Common myeloid progenitor, CD34-positive (primary cell): ENCODE results near the gene PDCD2.

Experiments used
- CTCF ChIA-PET: fragments of 350-600 bp; sonication (Branson Sonifier 250); formaldehyde crosslinking; loops from one replicate; lab custom pipeline; 2021; ENCODE audit warnings: antibody characterized with exemption; lab: Charles Lee
- POLR2A ChIA-PET: fragments of 350-600 bp; sonication (Branson Sonifier 250); formaldehyde crosslinking; loops from one replicate; lab custom pipeline; 2021; ENCODE audit warnings: antibody characterized with exemption; lab: Charles Lee
- DNase-seq, 3 donors: peaks; one replicate each; pipeline versions ENCODE4 v3.0.0 to v3.0.0-alpha.2; 2013
- H3K27ac ChIP-seq, 2 experiments: 1 replicate in 1 of 2; 2 replicates in 1 of 2; pipeline ENCODE4 v1.7.0; 2013; ENCODE audit warnings: inconsistent platforms in 2 of 2, low read length in 2 of 2, mild to moderate bottlenecking in 2 of 2, low read depth in 1 of 2, moderate library complexity in 1 of 2; ENCODE audit not compliant: severe bottlenecking in 2 of 2, insufficient read depth in 1 of 2, poor library complexity in 1 of 2
- H3K27me3 ChIP-seq, 5 experiments: replicated peaks in 2 of 5; 1 replicate in 3 of 5; 2 replicates in 2 of 5; pipeline versions ENCODE4 v1.6.1 to v1.7.0; 2013; ENCODE audit warnings: low read length in 4 of 5, mild to moderate bottlenecking in 2 of 5, moderate library complexity in 2 of 5, inconsistent platforms in 1 of 5; ENCODE audit not compliant: insufficient read depth in 5 of 5, control insufficient read depth in 4 of 5
- H3K36me3 ChIP-seq, 4 experiments: 1 replicate in 2 of 4; 2 replicates in 2 of 4; pipeline versions ENCODE4 v1.6.1 to v1.7.0; 2013; ENCODE audit warnings: low read length in 3 of 4, control low read depth in 1 of 4, mild to moderate bottlenecking in 1 of 4; ENCODE audit not compliant: control insufficient read depth in 4 of 4, insufficient read depth in 4 of 4
- H3K4me1 ChIP-seq, 4 experiments: 1 replicate in 3 of 4; 2 replicates in 1 of 4; pipeline versions ENCODE4 v1.6.1 to v1.7.1; 2013; ENCODE audit warnings: low read length in 3 of 4, mild to moderate bottlenecking in 3 of 4, control low read depth in 1 of 4, inconsistent platforms in 1 of 4, moderate library complexity in 1 of 4; ENCODE audit not compliant: control insufficient read depth in 4 of 4, insufficient read depth in 4 of 4; ENCODE audit errors: control extremely low read depth in 1 of 4
- H3K4me3 ChIP-seq, 7 experiments: 1 replicate in 4 of 7; 2 replicates in 3 of 7; pipeline versions ENCODE4 v1.5.1 to v1.7.0; 2013; ENCODE audit warnings: mild to moderate bottlenecking in 7 of 7, low read length in 6 of 7, moderate library complexity in 6 of 7, inconsistent platforms in 2 of 7, low read depth in 2 of 7, control low read depth in 1 of 7; ENCODE audit not compliant: insufficient read depth in 4 of 7, control insufficient read depth in 1 of 7; ENCODE audit errors: extremely low read depth in 1 of 7
- H3K9me3 ChIP-seq, 5 experiments: 1 replicate in 4 of 5; 2 replicates in 1 of 5; pipeline versions ENCODE4 v1.6.1 to v1.7.1; 2013; ENCODE audit warnings: low read length in 4 of 5, mild to moderate bottlenecking in 2 of 5, inconsistent platforms in 1 of 5, low read depth in 1 of 5, moderate library complexity in 1 of 5; ENCODE audit not compliant: control insufficient read depth in 4 of 5, insufficient read depth in 2 of 5; ENCODE audit errors: control extremely low read depth in 1 of 5
- WGBS: methylation state at CpG from one replicate; pipeline ENCODE4 v1.1.5; 2013; ENCODE audit not compliant: insufficient coverage; 5-methylcytosine and 5-hydroxymethylcytosine counted together

The PDCD2 gene

GRCh38 chr6:170572704-170573466 lies 11.6 kb downstream of the PDCD2 start:
- no peak overlapping the region for H3K27ac ChIP-seq
- no peaks in the 10 kb centered on the region for H3K9me3 ChIP-seq
- DNase-seq, result no peak
- 70% methylated on average over 2 of the region's 2 CpGs for WGBS
- ChIA-PET CTCF (interaction anchor here (0.9 to 1.3 kb wide), 2 partner anchors 10 to 11 kb away, joined by 3 read pairs; partner anchors contain the start of gene PDCD2), POLR2A (no interaction called here)
- peaks cover 20 to 62% (median 45%) of the 10 kb centered on the region in 4 experiments for H3K36me3 ChIP-seq
- no peak overlapping the region for H3K4me3 ChIP-seq
- no peaks in the 10 kb centered on the region for H3K4me1 ChIP-seq
- H3K27me3 ChIP-seq, result no peaks in the 10 kb centered on the region

DNA sequence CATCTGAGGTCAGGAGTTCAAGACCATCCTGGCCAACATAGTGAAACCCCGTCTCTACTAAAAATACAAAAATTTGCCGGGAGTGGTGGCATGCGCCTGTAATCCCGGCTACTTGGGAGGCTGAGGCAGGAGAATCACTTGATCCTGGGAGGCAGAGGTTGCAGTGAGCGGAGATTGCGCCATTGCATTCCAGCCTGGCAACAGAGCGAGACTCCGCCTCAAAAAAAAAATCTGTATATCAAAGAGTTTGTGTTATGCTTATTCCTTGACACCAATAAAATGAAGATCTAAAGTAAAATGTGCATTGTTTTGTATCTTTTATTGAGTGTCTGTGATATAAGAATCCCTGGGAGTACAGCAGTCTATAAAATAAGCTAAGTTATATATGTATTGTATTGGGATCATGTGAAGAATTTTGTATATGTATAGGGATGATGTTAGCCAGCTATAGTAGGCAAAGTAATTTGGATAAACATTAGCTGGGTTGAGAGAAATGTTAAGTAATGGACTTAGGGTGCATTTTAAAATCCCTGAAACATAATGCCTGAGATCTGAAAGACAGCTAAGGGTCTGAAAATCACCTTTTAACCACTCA lies 19.4 kb downstream of the PDCD2 start:
- ChIA-PET CTCF (no interaction called here), POLR2A (interaction anchor here (0.6 kb wide), 1 partner anchor 11 kb away, joined by 3 read pairs; no protein-coding TSS in a partner anchor)
- no peaks in the 10 kb centered on the region for H3K27me3 ChIP-seq
- H3K27ac ChIP-seq, result no peak overlapping the region
- 95% methylated on average over 4 of the region's 8 CpGs for whole genome bisulfite sequencing
- H3K36me3 ChIP-seq, result peaks cover 17 to 70% (median 46%) of the 10 kb centered on the region in 4 experiments
- H3K9me3 ChIP-seq, result no peaks in the 10 kb centered on the region
- no peak overlapping the region for H3K4me3 ChIP-seq
- no peak for DNase-seq
- H3K4me1 ChIP-seq, result no peaks in the 10 kb centered on the region

- WGBS, result 100% methylated on average over 2 of the region's 4 CpGs
- ChIA-PET POLR2A (interaction anchor here (0.7 kb wide), 1 partner anchor 203 kb away, joined by 3 read pairs; no protein-coding TSS in a partner anchor), CTCF (no interaction called here)
- Histone ChIP-seq H3K27ac (no peak overlapping the region), H3K4me3 (no peak overlapping the region), H3K27me3 (no peaks in the 10 kb centered on the region), H3K9me3 (no peaks in the 10 kb centered on the region), H3K36me3 (peaks cover 9 to 54% (median 38%) of the 10 kb centered on the region in 4 experiments), H3K4me1 (no peaks in the 10 kb centered on the region)
- no peak for DNase-seq
Observed at GRCh38 chr6:170561555-170561954, 22.9 kb downstream of the PDCD2 start.

- POLR2A ChIA-PET, result no interaction called here
- Histone ChIP-seq H3K4me3 (peak overlapping the region in 6 of 7 experiments; percentile 87 to 100 (median 98)), H3K4me1 (peaks cover 18 to 35% (median 28%) of the 10 kb centered on the region in 4 experiments), H3K9me3 (no peaks in the 10 kb centered on the region), H3K27me3 (no peaks in the 10 kb centered on the region), H3K27ac (peak overlapping the region in 1 of 2 experiments; percentile 97), H3K36me3 (peaks cover 0 to 21% (median 10%) of the 10 kb centered on the region in 4 experiments)
- CTCF ChIA-PET, result interaction anchor here (0.6 kb wide), 1 partner anchor 837 kb away, joined by 3 read pairs; no protein-coding TSS in a partner anchor
- 82% methylated on average over 3 of the region's 3 CpGs for WGBS
- no peak for DNase-seq
Observed at GRCh38 chr6:170555305-170555704, 29.1 kb downstream of the PDCD2 start.

DNA sequence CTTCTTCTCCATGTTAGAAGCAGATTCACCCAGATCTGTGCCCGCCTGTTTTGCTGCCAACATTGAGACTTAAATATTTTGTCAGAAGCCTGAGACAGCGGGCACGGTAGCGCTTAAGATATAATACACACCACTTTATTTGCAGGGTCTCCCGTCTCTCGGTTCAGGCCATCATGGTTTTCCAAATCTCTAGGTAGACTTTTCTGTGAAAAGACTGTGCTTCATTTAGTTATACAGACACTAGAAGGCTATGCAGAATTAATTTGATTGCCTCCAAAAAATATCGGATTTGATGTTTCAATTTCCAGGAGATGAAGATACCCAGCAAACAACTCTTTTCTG lies 29.7 kb downstream of the PDCD2 start:
- H3K27me3 ChIP-seq, result no peaks in the 10 kb centered on the region
- H3K4me3 ChIP-seq, result peak overlapping the region; percentile 87 to 100 (median 98)
- H3K27ac ChIP-seq, result peak overlapping the region; percentile 88 to 97
- peaks cover 18 to 35% (median 28%) of the 10 kb centered on the region in 4 experiments for H3K4me1 ChIP-seq
- WGBS, result 17% methylated on average over 2 of the region's 7 CpGs
- no peak for DNase-seq
- H3K9me3 ChIP-seq, result no peaks in the 10 kb centered on the region
- POLR2A ChIA-PET, result no interaction called here
- H3K36me3 ChIP-seq, result peaks cover 2 to 24% (median 11%) of the 10 kb centered on the region in 4 experiments
- CTCF ChIA-PET, result no interaction called here

DNA sequence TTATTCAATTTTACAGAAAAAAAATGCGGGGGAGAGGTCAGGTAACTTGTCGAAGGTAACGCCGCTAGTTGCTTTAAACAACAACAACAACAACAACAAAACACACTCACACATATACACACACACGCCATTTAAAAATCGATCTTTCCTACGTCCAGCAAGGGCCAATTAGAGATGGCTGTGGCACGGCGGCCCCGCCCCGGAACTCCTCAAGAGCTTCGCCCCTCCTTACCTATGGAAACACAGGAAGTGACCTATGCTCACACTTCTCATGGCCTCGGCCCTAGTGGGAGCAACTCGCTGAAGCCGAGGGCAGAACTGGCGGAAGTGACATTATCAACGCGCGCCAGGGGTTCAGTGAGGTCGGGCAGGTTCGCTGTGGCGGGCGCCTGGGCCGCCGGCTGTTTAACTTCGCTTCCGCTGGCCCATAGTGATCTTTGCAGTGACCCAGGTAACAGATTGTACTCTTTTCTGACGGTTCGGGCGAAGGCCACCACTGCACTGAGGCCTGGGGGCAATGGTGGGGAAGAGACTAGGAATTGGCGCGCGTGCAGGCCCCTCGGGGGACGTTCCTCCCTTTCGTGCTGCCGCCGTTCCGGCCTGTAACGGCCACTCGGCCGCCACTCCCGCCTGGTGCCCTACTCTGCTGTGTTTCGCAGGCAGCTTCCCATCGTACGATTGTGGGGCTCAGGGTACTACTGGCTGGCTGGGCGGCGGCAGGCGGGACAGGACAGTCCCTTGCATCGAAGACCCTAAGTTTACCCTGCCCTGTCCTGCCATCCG lies 30.2 kb downstream of the PDCD2 start, which contains the start of gene TBP:
TBP (plus strand) TSS at position 357 of the 783 bp plus-strand sequence. CDS start 2,661 bp downstream, outside the sequence.
- DNase-seq, result peak; percentile 99 to 100 (median 99)
- Histone ChIP-seq H3K4me1 (peaks cover 18 to 35% (median 28%) of the 10 kb centered on the region in 4 experiments), H3K4me3 (peak within 1 kb of the TSS; percentile 87 to 100 (median 99)), H3K36me3 (peaks cover 2 to 26% (median 11%) of the 10 kb centered on the region in 4 experiments), H3K27me3 (no peaks in the 10 kb centered on the region), H3K9me3 (no peaks in the 10 kb centered on the region), H3K27ac (peak within 1 kb of the TSS; percentile 91 to 97)
- WGBS, result 0% methylated on average over 41 of the region's 51 CpGs
- POLR2A ChIA-PET, result interaction anchor here (0.6 to 1.1 kb wide), 2 partner anchors 30 to 37 kb away, joined by 3 to 4 read pairs; partner anchors contain the start of gene PDCD2
- CTCF ChIA-PET, result interaction anchor here (3.1 kb wide), 1 partner anchor 30 kb away, joined by 7 read pairs; the partner anchor contains the start of gene PDCD2
